Stimulated activated naive CD8-positive, alpha-beta T cell treated with anti-CD3 and anti-CD28 coated beads, Interleukin-15, amount 100 ng/mL, for 72 hours (primary cell): ENCODE measurements around the gene RPS27L.

Experiments used
- ATAC-seq: fragments of 150-1000 bp; cut with Tn5 transposase; 2 replicates; pipeline ENCODE4 v1.10.0; 2021; ENCODE audit warnings: mild to moderate bottlenecking, moderate library complexity
- DNase-seq, 2 donors: peaks; one replicate each; pipeline ENCODE4 v3.0.0; 2021 to 2022
- H3K27ac Mint-ChIP-seq, 2 donors: one replicate each; pipeline ENCODE4 v1.8.0; 2022; ENCODE audit warnings: mild to moderate bottlenecking in 2 of 2, mixed read lengths in 2 of 2, moderate library complexity in 2 of 2
- H3K27me3 Mint-ChIP-seq: one replicate; pipeline ENCODE4 v1.8.0; 2022; ENCODE audit warnings: mixed read lengths
- H3K4me1 Mint-ChIP-seq: one replicate; pipeline ENCODE4 v1.8.0; 2022; ENCODE audit warnings: mild to moderate bottlenecking, mixed read lengths
- H3K4me3 Mint-ChIP-seq, 2 donors: one replicate each; pipeline ENCODE4 v1.8.0; 2022; ENCODE audit warnings: mild to moderate bottlenecking in 2 of 2, mixed read lengths in 2 of 2, moderate library complexity in 1 of 2
- H3K9me3 Mint-ChIP-seq, 2 donors: one replicate each; pipeline ENCODE4 v1.8.0; 2022; ENCODE audit warnings: mixed read lengths in 2 of 2

Gene RPS27L

GRCh38 chr15:63157118-63157843, at the start of gene RPS27L:
TSS of gene RPS27L (minus strand) at chr15:63157477. CDS start at chr15:63157405, 72 bp downstream.
- Mint-ChIP-seq H3K9me3 (peaks cover 0 to 7% of the 10 kb centered on the region in 2 donors), H3K27me3 (no peaks in the 10 kb centered on the region), H3K4me1 (peaks cover 6% of the 10 kb centered on the region), H3K4me3 (peak within 1 kb of the TSS; percentile 95 to 99), H3K27ac (peak within 1 kb of the TSS; percentile 98)
- peak; percentile 98 for ATAC-seq
- DNase-seq: peak; percentile 88 to 90

- ATAC-seq (no peak), DNase-seq (no peak)
- H3K9me3 Mint-ChIP-seq: no peaks in the 10 kb centered on the region
- no peak overlapping the region for H3K4me3 Mint-ChIP-seq
- H3K27me3 Mint-ChIP-seq: no peaks in the 10 kb centered on the region
- peaks cover 96% of the 10 kb centered on the region for H3K4me1 Mint-ChIP-seq
- H3K27ac Mint-ChIP-seq: no peak overlapping the region
Measured at GRCh38 chr15:63206079-63206478, 48.8 kb upstream of the RPS27L start.

GRCh38 chr15:63203451-63204090, 46.3 kb upstream of the RPS27L start:
- Mint-ChIP-seq H3K27ac (peak overlapping the region; percentile 42 to 89), H3K9me3 (no peaks in the 10 kb centered on the region), H3K4me1 (peaks cover 98% of the 10 kb centered on the region), H3K4me3 (peak overlapping the region; percentile 39 to 53), H3K27me3 (no peaks in the 10 kb centered on the region)
- DNase-seq (peak; percentile 39 to 66), ATAC-seq (peak; percentile 99)

GRCh38 chr15:63202861-63203260, 45.6 kb upstream of the RPS27L start:
- H3K27me3 Mint-ChIP-seq: no peaks in the 10 kb centered on the region
- peak overlapping the region; percentile 20 to 52 for H3K4me3 Mint-ChIP-seq
- ATAC-seq (no peak), DNase-seq (no peak)
- H3K9me3 Mint-ChIP-seq: no peaks in the 10 kb centered on the region
- H3K4me1 Mint-ChIP-seq: peaks cover 98% of the 10 kb centered on the region
- peak overlapping the region in 1 of 2 donors; percentile 60 for H3K27ac Mint-ChIP-seq

DNA sequence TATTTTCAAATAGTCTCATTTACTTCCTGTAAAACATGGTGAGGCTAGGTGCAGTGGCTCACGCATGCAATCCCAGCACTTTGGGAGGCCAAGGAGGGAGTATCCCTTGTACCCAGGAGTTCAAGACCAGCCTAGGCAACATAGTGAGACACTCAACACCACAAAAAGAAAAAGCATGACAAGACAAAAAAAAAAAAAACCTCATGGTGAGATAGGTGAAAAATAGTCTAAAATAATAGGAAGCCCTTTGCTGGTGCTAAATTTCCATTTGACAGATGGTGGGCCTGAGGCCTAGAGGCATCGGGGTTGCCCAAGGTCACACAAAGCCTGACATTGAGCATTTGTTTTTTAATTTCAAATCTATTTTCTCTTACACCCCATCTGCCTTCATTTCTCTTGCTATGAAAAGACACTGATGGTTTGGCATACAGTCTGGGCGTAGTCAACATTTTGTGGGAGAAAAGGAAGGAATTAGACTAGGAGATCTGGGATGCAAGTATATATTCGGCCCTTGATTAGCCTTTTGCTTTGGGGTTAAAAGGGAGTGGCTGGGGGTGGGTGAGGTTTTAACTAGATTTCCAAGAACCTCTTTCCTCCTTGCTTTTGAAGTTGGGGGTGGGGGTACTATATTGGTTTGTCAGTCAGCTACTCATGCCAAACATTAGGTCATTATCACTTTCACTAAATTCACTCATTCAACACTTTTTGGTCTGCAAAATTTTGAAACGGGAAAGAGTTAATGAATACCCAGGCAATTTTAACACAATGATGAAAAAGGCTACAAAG, 43.4 kb upstream of the RPS27L start:
- Mint-ChIP-seq H3K27me3 (no peaks in the 10 kb centered on the region), H3K27ac (peak overlapping the region; percentile 51 to 77), H3K4me1 (peaks cover 98% of the 10 kb centered on the region), H3K9me3 (no peaks in the 10 kb centered on the region), H3K4me3 (peak overlapping the region; percentile 40 to 43)
- DNase-seq: no peak
- no peak for ATAC-seq

DNA sequence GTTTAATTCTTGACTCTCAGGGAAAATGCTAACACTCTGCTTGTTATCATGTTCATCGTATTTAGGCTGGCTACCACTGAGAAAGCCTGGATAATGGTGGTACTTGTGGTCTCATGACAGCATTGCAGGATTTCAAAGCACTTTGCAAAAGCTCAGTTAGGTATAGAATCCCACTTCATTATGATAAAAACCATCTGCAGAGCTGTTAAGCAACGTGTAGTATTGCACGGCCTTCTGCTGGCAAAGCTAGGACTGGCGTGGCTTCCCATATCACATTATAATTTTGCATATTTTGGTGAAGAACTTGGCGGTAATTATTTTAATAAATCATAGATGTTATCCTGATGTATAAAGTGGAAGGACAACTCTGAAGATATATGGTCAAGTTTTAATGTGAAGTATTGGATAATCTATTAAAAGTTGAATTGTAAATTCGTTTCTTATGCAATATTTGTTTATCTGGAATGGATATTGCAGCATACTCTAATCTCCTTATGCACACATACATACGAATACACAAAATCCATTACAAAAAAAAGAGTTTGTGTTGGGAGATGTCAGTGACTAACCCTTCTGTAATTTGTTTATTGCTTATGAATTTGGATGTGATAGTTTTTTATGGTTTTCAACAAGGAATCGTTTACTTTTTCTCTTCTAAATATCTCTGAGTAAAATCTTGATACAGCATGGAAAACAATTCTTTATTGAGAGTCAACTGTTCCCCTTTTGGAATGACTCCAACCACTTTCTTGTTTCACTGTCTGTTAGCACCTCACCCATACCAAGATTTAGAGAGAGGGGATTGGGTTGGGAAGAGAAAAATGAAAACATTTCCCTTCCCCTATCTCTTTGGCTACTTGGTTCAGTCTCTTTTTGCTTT, 41.3 kb upstream of the RPS27L start:
- H3K9me3 Mint-ChIP-seq: no peaks in the 10 kb centered on the region
- ATAC-seq (no peak), DNase-seq (no peak)
- no peaks in the 10 kb centered on the region for H3K27me3 Mint-ChIP-seq
- peak overlapping the region in 1 of 2 donors; percentile 72 for H3K27ac Mint-ChIP-seq
- peak overlapping the region; percentile 45 to 65 for H3K4me3 Mint-ChIP-seq
- peaks cover 98% of the 10 kb centered on the region for H3K4me1 Mint-ChIP-seq

DNA sequence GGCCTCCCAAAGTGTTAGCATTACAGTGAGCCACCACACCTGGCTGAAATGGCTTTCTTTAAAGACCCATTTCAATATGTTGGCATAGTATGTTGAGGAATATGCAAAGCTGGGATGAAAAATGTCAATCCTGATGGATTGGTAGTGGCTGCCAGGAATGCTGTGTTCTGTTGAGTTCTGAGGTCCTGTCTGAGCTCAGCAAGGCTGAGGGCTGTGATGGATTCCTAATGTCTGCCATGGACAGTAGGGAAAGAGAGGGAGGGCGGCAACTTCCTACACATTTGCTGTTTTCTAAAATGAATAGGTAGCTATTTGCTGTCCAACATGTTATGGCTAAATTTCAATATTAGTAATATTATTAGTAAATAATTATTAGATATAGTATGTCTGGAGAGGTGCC, 40.3 kb upstream of the RPS27L start:
- Mint-ChIP-seq H3K4me3 (peak overlapping the region; percentile 32 to 48), H3K27ac (peak overlapping the region; percentile 72 to 93)

DNA sequence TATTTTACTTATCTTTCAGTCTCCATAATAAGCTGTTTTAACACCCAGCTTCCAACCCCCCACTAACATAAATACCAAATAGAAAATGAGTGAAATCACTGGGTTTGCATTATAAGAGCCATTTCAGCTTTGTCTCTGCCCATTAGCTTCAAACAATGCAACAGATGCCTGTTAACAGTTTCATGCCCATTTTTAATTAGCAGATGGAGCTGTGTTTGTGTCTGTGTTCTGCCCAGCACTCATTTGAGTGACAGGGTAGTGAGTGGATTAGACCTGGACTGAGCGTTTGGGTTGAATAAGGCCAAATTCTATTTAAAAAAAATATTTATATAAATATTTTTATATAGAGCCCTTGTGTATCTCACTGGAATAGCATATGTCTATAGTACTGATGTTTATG, 39.6 kb upstream of the RPS27L start:
- Mint-ChIP-seq H3K9me3 (no peaks in the 10 kb centered on the region), H3K4me3 (peak overlapping the region in 1 of 2 donors; percentile 31), H3K27me3 (no peaks in the 10 kb centered on the region), H3K4me1 (peaks cover 94% of the 10 kb centered on the region), H3K27ac (no peak overlapping the region)
- no peak for DNase-seq
- ATAC-seq: no peak

More for the DNA sequence above, 40.3 kb upstream of the RPS27L start:
- Mint-ChIP-seq H3K9me3 (no peaks in the 10 kb centered on the region), H3K27me3 (no peaks in the 10 kb centered on the region), H3K4me1 (peaks cover 97% of the 10 kb centered on the region)
- ATAC-seq (no peak), DNase-seq (no peak)

DNA sequence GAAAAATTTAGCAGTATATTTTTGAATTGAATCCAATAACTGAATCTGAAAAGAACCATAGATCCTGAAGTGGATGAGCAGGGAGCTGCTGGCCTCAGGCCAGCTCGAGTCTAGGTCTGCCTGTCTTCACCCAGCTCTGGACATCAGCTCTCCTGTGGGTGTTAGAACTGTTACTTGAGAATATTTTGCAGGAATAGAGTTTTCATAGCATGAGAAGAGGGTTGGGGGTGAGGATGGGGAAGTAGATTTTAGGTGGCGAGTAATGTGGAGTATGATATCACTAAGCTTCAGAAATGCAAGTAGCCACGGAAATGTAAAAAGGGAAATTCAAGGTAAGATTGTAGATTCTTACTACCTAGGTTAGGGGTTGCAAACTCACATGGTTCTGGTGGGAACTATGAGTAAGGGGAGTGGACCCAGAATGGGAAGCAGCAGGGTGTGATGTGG, 38.3 kb upstream of the RPS27L start:
- no peak for DNase-seq
- H3K4me3 Mint-ChIP-seq: peak overlapping the region; percentile 78 to 96

DNA sequence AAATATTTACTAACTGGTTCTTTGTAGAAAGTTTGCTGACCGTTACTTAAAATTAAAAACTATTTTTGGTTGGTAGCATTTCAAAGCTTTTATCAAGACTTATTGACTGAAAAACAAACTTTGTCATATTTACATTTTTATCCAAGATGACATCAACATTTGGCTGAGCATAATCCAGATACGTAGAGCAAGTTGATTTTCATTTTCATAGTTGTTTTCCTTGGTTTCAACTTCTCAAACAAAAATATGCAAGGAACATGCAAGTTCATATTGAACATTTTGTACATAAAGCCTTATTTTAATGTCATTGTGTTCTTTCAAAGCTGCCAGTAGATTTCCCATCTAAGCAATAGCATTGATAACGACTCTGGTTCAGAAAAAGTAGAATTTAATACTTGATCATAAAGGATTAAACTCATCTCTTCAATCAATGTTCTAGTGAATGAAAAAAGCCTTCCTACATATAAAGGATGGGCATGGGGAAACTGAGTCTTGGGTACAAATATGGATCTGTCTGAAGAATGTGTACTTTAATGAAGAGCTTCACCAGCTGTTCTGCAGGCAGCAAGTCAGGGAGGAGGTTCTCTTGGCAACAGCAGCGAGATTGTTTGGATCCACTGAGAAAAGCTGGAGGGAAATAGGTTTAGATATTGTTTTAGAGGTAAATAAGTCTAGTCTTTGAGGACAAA, 37.7 kb upstream of the RPS27L start:
- Mint-ChIP-seq H3K27ac (peak overlapping the region; percentile 11 to 28), H3K4me1 (peaks cover 81% of the 10 kb centered on the region), H3K9me3 (no peaks in the 10 kb centered on the region), H3K27me3 (no peaks in the 10 kb centered on the region), H3K4me3 (peak overlapping the region; percentile 78 to 96)
- ATAC-seq: no peak
- DNase-seq: no peak

More for the DNA sequence above, 38.3 kb upstream of the RPS27L start:
- no peak for ATAC-seq
- Mint-ChIP-seq H3K27me3 (no peaks in the 10 kb centered on the region), H3K27ac (peak overlapping the region; percentile 2 to 28), H3K4me1 (peaks cover 86% of the 10 kb centered on the region), H3K9me3 (no peaks in the 10 kb centered on the region)

DNA sequence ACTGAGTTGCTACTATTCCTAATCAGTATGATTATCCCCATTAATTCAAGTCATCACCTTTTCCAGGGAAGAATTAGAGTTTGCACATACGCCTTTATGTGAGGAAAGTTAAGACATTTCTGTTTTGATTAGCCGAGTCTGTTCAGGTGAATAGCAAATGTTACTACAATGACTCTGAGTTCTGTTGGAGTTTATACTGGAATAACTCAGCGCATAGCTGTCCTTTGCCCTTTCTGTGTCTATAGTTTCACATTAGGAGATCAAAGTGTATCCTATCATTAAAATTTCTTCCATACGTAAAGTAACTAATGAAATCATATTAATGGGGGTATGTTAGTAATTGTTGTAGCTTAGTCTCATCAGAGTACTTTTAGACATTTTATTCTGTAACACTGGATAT, 37.0 kb upstream of the RPS27L start:
- H3K4me3 Mint-ChIP-seq: peak overlapping the region; percentile 95 to 96
- ATAC-seq (no peak), DNase-seq (no peak)
- H3K27me3 Mint-ChIP-seq: no peaks in the 10 kb centered on the region
- H3K27ac Mint-ChIP-seq: peak overlapping the region; percentile 48 to 89
- peaks cover 73% of the 10 kb centered on the region for H3K4me1 Mint-ChIP-seq
- no peaks in the 10 kb centered on the region for H3K9me3 Mint-ChIP-seq

GRCh38 chr15:63192619-63193206, 35.4 kb upstream of the RPS27L start:
- Mint-ChIP-seq H3K4me1 (peaks cover 71% of the 10 kb centered on the region), H3K27me3 (no peaks in the 10 kb centered on the region), H3K27ac (peak overlapping the region; percentile 97 to 98), H3K9me3 (no peaks in the 10 kb centered on the region), H3K4me3 (peak overlapping the region; percentile 95 to 96)
- peak; percentile 44 for ATAC-seq
- DNase-seq: peak in 1 of 2 donors; percentile 47

- no peaks in the 10 kb centered on the region for H3K27me3 Mint-ChIP-seq
- H3K27ac Mint-ChIP-seq: peak overlapping the region; percentile 97 to 98
- H3K4me1 Mint-ChIP-seq: peaks cover 68% of the 10 kb centered on the region
- peak overlapping the region; percentile 95 to 96 for H3K4me3 Mint-ChIP-seq
- peak; percentile 62 to 69 for DNase-seq
- no peaks in the 10 kb centered on the region for H3K9me3 Mint-ChIP-seq
- peak; percentile 75 for ATAC-seq
Measured at GRCh38 chr15:63191895-63192618, 34.8 kb upstream of the RPS27L start.
